ENCODE results near the gene TRIM38. TPM values are rescaled to one million over a fixed set of nuclear protein-coding genes. Genes with fewer than 3 reads are reported as not detected.
A peak's percentile ranks its signal among the peaks of the same experiment; 100 is the strongest.

Gene TRIM38
- total and polyA plus RNA-seq, 2 of the 13 experiments (the other 11 are each of a cell fraction or from before 2014, with no cell fraction given), result 2.5 to 3.1 TPM

- no peak for TF ChIP-seq ZBED4 (CRISPR knock-in tag; IDR thresholded peaks at IDR 0.05; ENCODE audit: borderline replicate concordance)
- peak; percentile 8; the same call in 1 of the 2 replicates for TF ChIP-seq TP53 (CRISPR knock-in tag; conservative IDR thresholded peaks at IDR 0.05)
- no peak for TF ChIP-seq TCF12 (IDR thresholded peaks at IDR 0.05)
- TF ChIP-seq TCF12 (CRISPR knock-in tag; IDR thresholded peaks at IDR 0.05), result peak; percentile 69; the same call in 1 of the 2 replicates
- TF ChIP-seq CBX5 (CRISPR knock-in tag; IDR thresholded peaks at IDR 0.05; ENCODE audit: borderline replicate concordance), result no peak
- TF ChIP-seq ZNF879 (CRISPR knock-in tag; IDR thresholded peaks at IDR 0.05), result no peak
- no peak; the same call in 1 of the 2 replicates for TF ChIP-seq ZNF598 (CRISPR knock-in tag; IDR thresholded peaks at IDR 0.05; ENCODE audit: borderline replicate concordance)
- no peak for TF ChIP-seq ZSCAN30 (CRISPR knock-in tag; IDR thresholded peaks at IDR 0.05)
- TF ChIP-seq CREM (IDR thresholded peaks at IDR 0.05), result peak; percentile 53
- TF ChIP-seq CREM (CRISPR knock-in tag; IDR thresholded peaks at IDR 0.05), result no peak
- TF ChIP-seq BCL6 (CRISPR knock-in tag; IDR thresholded peaks at IDR 0.05), result peak; percentile 48
- no peak for TF ChIP-seq JDP2 (CRISPR knock-in tag; IDR thresholded peaks at IDR 0.05; ENCODE audit: borderline replicate concordance)
- TF ChIP-seq HOMEZ (CRISPR knock-in tag; IDR thresholded peaks at IDR 0.05; ENCODE audit: low read depth), result no peak
- TF ChIP-seq MBNL3 (CRISPR knock-in tag; conservative IDR thresholded peaks at IDR 0.05), result no peak
- TF ChIP-seq ZC3H4 (CRISPR knock-in tag; IDR thresholded peaks at IDR 0.05; ENCODE audit: borderline replicate concordance), result peak; percentile 81
- peak; percentile 95 for TF ChIP-seq ARHGAP35 (CRISPR knock-in tag; IDR thresholded peaks at IDR 0.05; ENCODE audit: borderline replicate concordance)
- no peak for TF ChIP-seq ZNF776 (CRISPR knock-in tag; IDR thresholded peaks at IDR 0.05)
- TF ChIP-seq MAFK (conservative IDR thresholded peaks at IDR 0.05 in 1 of 2, IDR thresholded peaks at IDR 0.05 in 1 of 2; ENCODE audit: low read length in 2 of 2), result no peak
- 0 out of 2 replicates have a peak, but pooled peaks have one; percentile 3 for TF ChIP-seq HNF4A (CRISPR knock-in tag; IDR thresholded peaks at IDR 0.05)
- no peak for TF ChIP-seq NFYC (CRISPR knock-in tag; IDR thresholded peaks at IDR 0.05)
- TF ChIP-seq MAFF (IDR thresholded peaks at IDR 0.05; ENCODE audit: low read depth, low read length), result no peak
- no peak for TF ChIP-seq CEBPG (CRISPR knock-in tag; IDR thresholded peaks at IDR 0.05)
- no peak for TF ChIP-seq CC2D1A (CRISPR knock-in tag; IDR thresholded peaks at IDR 0.05)
- TF ChIP-seq ZBTB37 (CRISPR knock-in tag; IDR thresholded peaks at IDR 0.05), result 0 out of 2 replicates have a peak, but pooled peaks have one; percentile 54
- no peak for TF ChIP-seq IRF9 (CRISPR knock-in tag; IDR thresholded peaks at IDR 0.05; ENCODE audit: borderline replicate concordance)
These were observed 29.3 kb downstream of the TRIM38 start (continued) for GRCh38 chr6:25991785-25992412.
